Measurements from ENCODE around the gene CKAP5. TPM values are rescaled to one million over a fixed set of nuclear protein-coding genes. Genes with fewer than 3 reads are reported as not detected.

Gene CKAP5
- total RNA-seq, 4 donors from 2014 or later = 18.2 to 36.9 (median 29.7) TPM

GRCh38 chr11:46759196-46759595, 86.9 kb downstream of the CKAP5 start:
- Histone ChIP-seq H3K4me3 (no peak overlapping the region), H3K9me3 (no peaks in the 10 kb centered on the region), H3K27me3 (no peaks in the 10 kb centered on the region), H3K27ac (no peak overlapping the region), H3K4me1 (no peaks in the 10 kb centered on the region), H3K36me3 (peaks cover 13 to 100% (median 31%) of the 10 kb centered on the region in 3 donors)
- intact Hi-C loops (cut with DNase I) = no loop called here
- WGBS, 2 donors = 94 to 97% methylated on average over 6 of the region's 6 CpGs
- no peak for DNase-seq
- TF ChIP-seq, protein P1, sequence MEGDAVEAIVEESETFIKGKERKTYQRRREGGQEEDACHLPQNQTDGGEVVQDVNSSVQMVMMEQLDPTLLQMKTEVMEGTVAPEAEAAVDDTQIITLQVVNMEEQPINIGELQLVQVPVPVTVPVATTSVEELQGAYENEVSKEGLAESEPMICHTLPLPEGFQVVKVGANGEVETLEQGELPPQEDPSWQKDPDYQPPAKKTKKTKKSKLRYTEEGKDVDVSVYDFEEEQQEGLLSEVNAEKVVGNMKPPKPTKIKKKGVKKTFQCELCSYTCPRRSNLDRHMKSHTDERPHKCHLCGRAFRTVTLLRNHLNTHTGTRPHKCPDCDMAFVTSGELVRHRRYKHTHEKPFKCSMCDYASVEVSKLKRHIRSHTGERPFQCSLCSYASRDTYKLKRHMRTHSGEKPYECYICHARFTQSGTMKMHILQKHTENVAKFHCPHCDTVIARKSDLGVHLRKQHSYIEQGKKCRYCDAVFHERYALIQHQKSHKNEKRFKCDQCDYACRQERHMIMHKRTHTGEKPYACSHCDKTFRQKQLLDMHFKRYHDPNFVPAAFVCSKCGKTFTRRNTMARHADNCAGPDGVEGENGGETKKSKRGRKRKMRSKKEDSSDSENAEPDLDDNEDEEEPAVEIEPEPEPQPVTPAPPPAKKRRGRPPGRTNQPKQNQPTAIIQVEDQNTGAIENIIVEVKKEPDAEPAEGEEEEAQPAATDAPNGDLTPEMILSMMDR (IDR thresholded peaks at IDR 0.05) = no peak
- no peak for TF ChIP-seq POLR2A (IDR thresholded peaks at IDR 0.05)

DNA sequence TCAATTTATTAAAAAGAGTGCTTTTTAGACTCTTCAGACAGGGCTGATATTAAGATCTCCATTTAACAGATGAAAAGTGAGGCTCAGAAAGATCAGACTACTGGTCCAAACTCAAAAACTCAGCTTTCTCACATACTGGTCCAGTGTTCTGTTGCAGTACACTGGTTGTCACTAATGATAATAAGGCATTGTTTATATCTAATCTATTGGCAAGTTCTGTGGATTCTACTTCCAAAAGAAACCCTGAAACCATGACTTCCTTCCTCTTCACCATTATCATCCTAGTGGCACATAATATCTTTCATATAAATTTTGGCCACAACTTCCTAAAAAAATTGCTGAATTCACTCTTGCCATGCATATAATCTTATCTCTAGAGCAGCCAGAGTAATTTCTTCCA, 90.1 kb downstream of the CKAP5 start:
- intact Hi-C loops (cut with DNase I) = no loop called here
- Histone ChIP-seq H3K9me3 (no peaks in the 10 kb centered on the region), H3K4me1 (no peaks in the 10 kb centered on the region), H3K36me3 (peaks cover 17 to 99% (median 36%) of the 10 kb centered on the region in 3 donors), H3K4me3 (no peak overlapping the region), H3K27ac (no peak overlapping the region), H3K27me3 (no peaks in the 10 kb centered on the region)
- TF ChIP-seq POLR2A (IDR thresholded peaks at IDR 0.05) = no peak
- TF ChIP-seq, protein P1 (IDR thresholded peaks at IDR 0.05) = no peak
- no peak for DNase-seq

DNA sequence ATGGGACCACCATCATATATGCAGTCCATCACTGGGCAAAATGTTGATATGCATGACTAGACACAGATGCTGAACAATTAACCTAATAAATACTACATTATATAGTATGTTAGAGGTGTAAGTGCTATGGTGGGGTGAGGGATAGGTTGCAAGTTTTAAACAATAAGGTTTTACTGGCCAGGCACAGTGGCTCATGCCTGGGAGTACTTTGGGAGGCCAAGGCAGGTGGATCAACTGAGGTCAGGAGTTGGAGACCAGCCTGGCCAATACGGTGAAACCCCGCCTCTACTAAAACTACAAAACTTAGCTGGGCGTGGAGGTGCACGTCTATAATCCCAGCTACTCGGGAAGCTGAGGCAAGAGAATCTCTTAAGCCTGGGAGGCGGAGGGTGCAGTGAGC, 98.9 kb downstream of the CKAP5 start:
- no peak overlapping the region for H3K4me3 ChIP-seq
- no peaks in the 10 kb centered on the region for H3K27me3 ChIP-seq
- H3K4me1 ChIP-seq = no peaks in the 10 kb centered on the region
- no peak overlapping the region for H3K27ac ChIP-seq
- WGBS, 2 donors = 81% methylated on average over 6 of the region's 6 CpGs; no CpG with 5 or more reads in 1 of the 2 donors
- no peak for DNase-seq
- TF ChIP-seq POLR2A (IDR thresholded peaks at IDR 0.05) = no peak
- TF ChIP-seq, protein P1 (IDR thresholded peaks at IDR 0.05) = no peak
- intact Hi-C loops (cut with DNase I) = no loop called here
- no peaks in the 10 kb centered on the region for H3K9me3 ChIP-seq
- H3K36me3 ChIP-seq = peaks cover 37 to 99% (median 50%) of the 10 kb centered on the region in 3 donors

GRCh38 chr11:46745995-46746394, 100.1 kb downstream of the CKAP5 start:
- H3K27ac ChIP-seq = no peak overlapping the region
- no peak for TF ChIP-seq POLR2A (IDR thresholded peaks at IDR 0.05)
- TF ChIP-seq, protein P1 (IDR thresholded peaks at IDR 0.05) = no peak
- no peak for DNase-seq
- 78 to 88% methylated on average over 3 of the region's 3 CpGs for WGBS, 2 donors
- no peaks in the 10 kb centered on the region for H3K27me3 ChIP-seq
- H3K36me3 ChIP-seq = peaks cover 38 to 100% (median 46%) of the 10 kb centered on the region in 3 donors
- intact Hi-C loops (cut with DNase I) = no loop called here
- no peaks in the 10 kb centered on the region for H3K4me1 ChIP-seq
- H3K9me3 ChIP-seq = no peaks in the 10 kb centered on the region
- no peak overlapping the region for H3K4me3 ChIP-seq

GRCh38 chr11:46745328-46745727, 100.8 kb downstream of the CKAP5 start:
- Histone ChIP-seq H3K27me3 (no peaks in the 10 kb centered on the region), H3K9me3 (no peaks in the 10 kb centered on the region), H3K4me1 (no peaks in the 10 kb centered on the region), H3K4me3 (no peak overlapping the region), H3K27ac (no peak overlapping the region), H3K36me3 (peaks cover 31 to 100% (median 40%) of the 10 kb centered on the region in 3 donors)
- 79 to 100% methylated on average over 1 of the region's 1 CpG for WGBS, 2 donors
- TF ChIP-seq POLR2A (IDR thresholded peaks at IDR 0.05) = no peak
- TF ChIP-seq, protein P1 (IDR thresholded peaks at IDR 0.05) = no peak
- no peak for DNase-seq
- intact Hi-C loops (cut with DNase I) = no loop called here
